ENCODE results near the gene FNDC1. TPM values are rescaled to one million over a fixed set of nuclear protein-coding genes. Genes with fewer than 3 reads are reported as not detected.

Gene FNDC1
- total RNA-seq, 1 experiment from 2014 or later: not detected

- in situ Hi-C loops (cut with HindIII; ENCODE audit: low sequenced_read_pairs): no loop called here
- DNase-seq (ENCODE audit: low spot score): no peak
Measured at GRCh38 chr6:159155679-159156078, 13.5 kb upstream of the FNDC1 start.

DNA sequence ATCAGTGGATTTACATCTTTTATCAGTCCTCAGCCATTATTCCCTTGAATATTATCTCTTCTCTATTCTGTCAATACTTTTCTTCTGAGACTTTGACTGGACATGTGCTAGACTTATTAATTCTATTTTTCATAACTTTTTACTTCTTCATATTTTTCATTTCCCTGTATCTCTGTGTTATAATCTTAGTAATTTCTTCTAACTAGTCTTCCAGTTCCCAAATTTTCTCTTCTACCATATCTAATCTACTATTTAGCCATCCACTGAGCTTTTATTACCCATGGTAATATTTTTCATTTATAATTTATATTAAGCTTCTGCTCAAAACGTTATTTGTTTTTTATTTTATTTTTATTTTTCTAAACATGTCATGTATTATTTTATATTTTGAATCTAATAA is 13.1 kb upstream of the FNDC1 start:
- in situ Hi-C loops (cut with HindIII; ENCODE audit: low sequenced_read_pairs): no loop called here
- DNase-seq (ENCODE audit: low spot score): no peak

DNA sequence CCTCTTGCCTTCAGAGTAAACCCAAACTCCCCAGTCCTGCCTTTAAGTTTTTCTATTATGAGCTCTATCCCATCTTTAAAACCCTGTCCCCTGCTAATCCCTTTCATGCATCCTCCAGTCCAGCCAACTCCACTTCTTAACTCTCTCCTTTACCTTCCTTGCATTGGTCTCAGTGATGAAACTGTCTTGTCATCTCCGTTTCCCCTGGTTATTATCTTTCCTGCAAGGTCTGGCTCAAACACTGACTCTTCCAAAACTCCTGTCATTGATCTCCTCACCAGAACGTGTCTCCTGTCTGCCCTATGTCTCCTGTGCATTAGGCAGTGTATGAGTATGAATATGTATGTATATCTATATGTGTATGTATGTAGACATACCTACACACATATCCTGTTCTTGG is 11.8 kb upstream of the FNDC1 start:
- in situ Hi-C loops (cut with HindIII; ENCODE audit: low sequenced_read_pairs): no loop called here
- DNase-seq (ENCODE audit: low spot score): no peak

GRCh38 chr6:159161839-159162238 is 7.4 kb upstream of the FNDC1 start:
- in situ Hi-C loops (cut with HindIII; ENCODE audit: low sequenced_read_pairs): no loop called here
- no peak for DNase-seq (ENCODE audit: low spot score)

GRCh38 chr6:159163901-159164370 is 5.3 kb upstream of the FNDC1 start:
- in situ Hi-C loops (cut with HindIII; ENCODE audit: low sequenced_read_pairs): no loop called here
- DNase-seq (ENCODE audit: low spot score): no peak

DNA sequence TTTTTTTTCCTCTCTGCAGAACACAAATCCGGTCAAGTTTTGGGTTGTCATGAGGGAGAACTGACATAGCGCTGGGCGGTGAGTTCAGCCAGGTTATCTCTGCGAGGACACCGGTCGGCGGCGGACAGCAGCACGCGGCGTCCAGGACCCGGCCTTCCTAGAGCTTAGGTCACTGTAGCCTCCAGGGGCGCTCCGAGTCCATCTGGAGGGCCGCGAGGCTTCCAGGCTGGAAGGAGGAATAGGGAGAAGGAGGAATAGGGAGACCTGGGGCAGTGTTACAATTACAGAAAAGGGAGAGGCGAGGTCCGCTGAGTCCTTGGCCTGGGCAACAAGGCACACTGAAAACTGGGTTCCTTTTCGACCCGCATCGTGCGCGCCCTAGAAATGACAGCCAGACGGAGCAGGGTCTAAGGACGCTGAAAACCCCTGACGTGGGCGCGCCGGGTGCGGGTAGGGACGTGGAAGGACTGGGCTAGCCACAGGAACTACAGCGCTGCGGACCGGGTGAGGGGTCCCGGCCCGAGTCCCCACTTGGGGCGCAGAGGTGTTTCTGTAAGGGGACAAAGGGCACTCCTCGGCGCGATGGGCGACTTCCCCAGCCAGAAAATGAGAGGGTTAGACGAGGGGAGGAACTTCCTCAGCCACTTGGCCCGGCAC is 536 bp upstream of the FNDC1 start:
- in situ Hi-C loops (cut with HindIII; ENCODE audit: low sequenced_read_pairs): no loop called here
- peak; percentile 11 for DNase-seq (ENCODE audit: low spot score)

DNA sequence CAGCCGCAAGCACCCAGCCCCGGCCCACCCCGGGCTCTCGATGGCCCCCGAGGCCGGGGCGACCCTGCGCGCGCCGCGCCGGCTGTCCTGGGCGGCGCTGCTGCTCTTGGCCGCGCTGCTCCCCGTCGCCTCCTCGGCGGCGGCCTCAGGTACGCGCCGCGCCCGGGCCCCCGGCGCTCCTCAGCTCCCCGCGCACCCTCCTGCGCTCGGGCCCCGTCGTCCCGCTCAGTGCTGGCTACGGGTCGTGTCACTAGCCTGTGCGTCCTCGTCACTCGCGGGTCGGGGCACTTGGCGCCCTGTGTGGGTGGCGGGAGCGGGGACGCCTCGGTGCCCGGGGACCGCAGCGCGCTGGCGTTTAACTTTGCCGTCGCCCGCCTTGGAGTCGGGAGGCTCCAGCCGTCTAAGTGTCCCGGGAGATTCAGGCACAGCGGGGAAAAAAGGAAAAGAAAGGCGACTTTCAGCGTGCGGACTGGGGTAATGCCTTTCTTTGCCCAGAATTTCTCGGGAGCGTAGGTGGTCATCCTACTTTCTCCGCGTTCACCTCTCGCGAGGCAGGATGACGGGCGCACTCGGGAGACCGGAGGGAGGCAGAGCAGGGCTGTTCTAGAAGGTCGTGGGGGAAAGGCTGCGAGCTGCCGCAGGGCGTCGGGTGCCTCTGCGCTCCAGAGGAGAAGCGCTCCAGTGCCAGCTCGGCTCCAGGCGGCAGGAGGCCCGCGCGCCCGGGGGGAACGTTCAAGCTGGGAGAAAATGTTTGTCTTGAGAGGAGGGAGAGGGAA is 545 bp downstream of the FNDC1 start:
- in situ Hi-C loops (cut with HindIII; ENCODE audit: low sequenced_read_pairs): no loop called here
- DNase-seq (ENCODE audit: low spot score): no peak

DNA sequence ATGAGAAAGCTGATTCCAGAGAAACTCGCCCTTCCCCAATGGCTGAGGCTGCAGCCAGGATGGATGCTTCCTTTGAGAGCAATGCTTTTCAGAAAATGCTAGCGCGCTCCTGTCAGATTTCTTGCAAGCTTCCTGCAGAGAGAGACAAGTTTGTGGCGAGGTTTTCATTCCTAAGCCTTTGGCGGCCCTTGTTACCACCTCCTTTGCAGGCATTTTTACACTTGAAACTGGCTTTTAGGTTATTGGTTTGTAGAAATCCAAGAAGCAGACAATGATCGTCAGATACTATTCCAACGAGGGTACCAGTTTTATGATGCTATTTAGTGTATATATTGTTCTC is 1.1 kb downstream of the FNDC1 start:
- DNase-seq (ENCODE audit: low spot score): no peak
- in situ Hi-C loops (cut with HindIII; ENCODE audit: low sequenced_read_pairs): no loop called here

DNA sequence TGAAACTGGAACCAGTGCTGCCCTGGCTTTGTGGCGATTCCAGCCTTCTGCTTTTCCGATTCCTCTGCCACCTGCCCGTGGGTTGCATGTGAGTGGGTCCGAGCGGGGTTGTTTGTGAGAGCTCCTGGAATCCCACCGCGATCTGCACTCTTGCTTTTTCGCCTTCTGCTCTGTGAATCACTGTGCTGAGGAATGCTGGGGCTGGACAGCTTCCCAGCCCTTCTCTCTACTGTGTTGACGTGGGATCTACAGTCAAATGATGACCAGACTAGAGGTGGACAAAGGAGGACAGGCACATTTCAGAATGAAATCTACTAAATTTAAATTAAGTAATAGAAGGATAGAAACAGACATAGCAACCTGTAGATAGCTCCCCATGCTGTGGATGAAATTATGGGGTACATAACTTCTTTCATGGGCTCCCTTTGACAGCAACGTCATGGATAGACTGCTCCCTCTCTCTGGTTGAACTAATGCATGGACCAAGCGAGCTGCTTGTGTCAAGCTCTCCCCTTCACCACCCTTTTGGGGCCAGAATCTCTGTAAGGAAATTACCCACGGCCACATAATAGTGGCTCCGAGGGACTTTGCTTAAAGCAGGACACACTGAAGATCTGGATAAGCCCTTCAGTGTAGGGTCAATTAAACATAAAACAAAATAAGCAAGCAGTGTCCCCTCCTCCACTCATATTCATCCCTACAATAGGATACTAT is 2.0 kb downstream of the FNDC1 start:
- in situ Hi-C loops (cut with HindIII; ENCODE audit: low sequenced_read_pairs): no loop called here
- no peak for DNase-seq (ENCODE audit: low spot score)

DNA sequence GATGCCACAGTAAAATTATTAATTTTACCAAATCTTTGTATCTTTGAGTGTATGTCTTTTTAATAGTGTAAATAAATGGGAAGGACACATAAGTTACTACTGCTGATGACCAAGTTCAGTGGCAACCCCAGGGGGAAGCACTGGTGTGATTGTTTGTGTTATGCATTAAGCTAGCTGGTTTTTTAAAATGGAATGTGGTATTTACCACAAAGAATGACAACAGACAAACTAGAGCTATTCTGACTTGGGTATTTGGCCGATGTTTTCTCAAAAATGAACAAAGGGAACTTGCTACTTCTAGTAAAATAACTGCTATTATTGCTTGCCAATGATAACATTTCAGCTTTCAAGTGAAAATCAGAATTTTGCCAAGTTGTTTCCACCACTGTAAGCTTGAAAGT is 2.9 kb downstream of the FNDC1 start:
- in situ Hi-C loops (cut with HindIII; ENCODE audit: low sequenced_read_pairs): no loop called here

DNA sequence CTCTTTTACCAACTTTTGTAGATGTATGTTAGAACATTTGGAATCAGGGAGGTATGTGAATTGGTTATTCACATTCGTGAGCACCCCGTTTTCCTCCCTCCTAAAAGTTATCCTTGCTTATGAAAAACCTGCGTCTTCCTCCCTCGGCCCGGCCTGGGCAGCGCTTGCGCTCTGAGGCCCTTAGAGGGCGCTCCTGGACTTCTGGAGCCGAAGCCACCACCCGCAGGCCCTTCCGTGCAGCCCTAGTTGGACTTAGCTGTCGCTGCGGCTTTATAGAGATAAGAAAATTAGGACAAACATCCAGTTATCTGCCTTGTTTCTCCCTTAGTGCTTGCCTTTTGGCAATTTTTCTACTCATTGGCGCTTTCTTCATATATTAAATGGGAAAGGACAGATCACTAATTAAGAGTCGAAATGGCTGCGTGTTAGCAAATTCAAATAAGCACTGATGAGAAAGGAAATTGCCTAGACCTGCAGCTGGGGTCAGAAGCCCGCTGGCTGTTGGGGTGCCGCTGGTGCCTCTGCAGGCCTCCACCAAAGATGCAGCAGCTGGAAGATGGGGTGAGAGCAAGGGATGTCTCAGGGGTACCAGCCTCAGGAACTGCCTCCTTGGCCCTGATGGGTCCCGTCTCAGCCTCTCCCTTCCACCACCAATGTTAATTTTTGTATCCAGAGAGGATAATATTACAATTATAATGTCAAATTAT is 5.2 kb downstream of the FNDC1 start:
- peak; percentile 56 for DNase-seq (ENCODE audit: low spot score)
- in situ Hi-C loops (cut with HindIII; ENCODE audit: low sequenced_read_pairs): no loop called here

More for the DNA sequence above, 2.9 kb downstream of the FNDC1 start:
- DNase-seq (ENCODE audit: low spot score): no peak

DNA sequence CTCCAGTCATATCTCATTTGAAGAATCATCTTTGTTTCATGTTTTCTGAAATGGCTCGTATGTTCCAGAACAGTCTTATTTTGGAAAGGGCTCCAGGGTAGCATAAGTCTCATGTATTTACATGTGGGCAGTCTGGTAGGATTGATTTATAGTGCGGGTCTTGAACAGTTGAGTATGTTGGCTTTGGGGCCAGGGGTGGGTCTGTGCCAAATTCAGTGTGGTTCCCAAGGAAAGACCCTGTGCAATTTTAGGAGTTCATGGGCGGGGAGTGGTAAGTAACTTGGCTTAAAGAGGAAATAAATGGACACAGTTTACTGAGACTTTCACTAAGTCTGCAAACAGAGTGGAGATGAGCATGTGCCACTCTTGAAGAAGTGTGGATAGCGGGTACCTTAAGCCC is 7.7 kb downstream of the FNDC1 start:
- in situ Hi-C loops (cut with HindIII; ENCODE audit: low sequenced_read_pairs): no loop called here
- no peak for DNase-seq (ENCODE audit: low spot score)

DNA sequence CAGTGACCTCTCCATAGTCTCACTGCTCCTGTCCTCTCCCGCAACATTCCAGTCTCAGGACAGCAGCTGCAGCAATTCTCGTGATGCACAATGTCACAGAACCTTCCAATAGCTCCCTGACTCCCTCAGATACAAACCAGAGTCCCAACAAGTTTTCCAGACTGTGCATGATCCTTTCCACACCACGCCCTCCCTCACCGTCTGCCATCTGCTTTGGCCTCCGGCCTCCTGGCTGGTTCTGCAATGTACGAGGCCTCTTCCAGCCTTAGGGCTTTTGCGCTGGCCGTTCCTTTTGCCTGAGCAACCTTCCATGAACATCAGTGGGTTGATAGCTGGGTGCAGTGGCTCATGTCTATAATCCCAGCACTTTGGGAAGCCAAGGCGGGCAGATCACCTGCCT is 9.6 kb downstream of the FNDC1 start:
- in situ Hi-C loops (cut with HindIII; ENCODE audit: low sequenced_read_pairs): no loop called here
- no peak for DNase-seq (ENCODE audit: low spot score)

- no peak for DNase-seq (ENCODE audit: low spot score)
- in situ Hi-C loops (cut with HindIII; ENCODE audit: low sequenced_read_pairs): no loop called here
Measured at GRCh38 chr6:159180001-159180400, 10.8 kb downstream of the FNDC1 start.

GRCh38 chr6:159181914-159182313 is 12.7 kb downstream of the FNDC1 start:
- DNase-seq (ENCODE audit: low spot score): no peak
- in situ Hi-C loops (cut with HindIII; ENCODE audit: low sequenced_read_pairs): no loop called here

GRCh38 chr6:159184559-159184958 is 15.4 kb downstream of the FNDC1 start:
- DNase-seq (ENCODE audit: low spot score): no peak
- in situ Hi-C loops (cut with HindIII; ENCODE audit: low sequenced_read_pairs): no loop called here

GRCh38 chr6:159190460-159190859 is 21.3 kb downstream of the FNDC1 start:
- in situ Hi-C loops (cut with HindIII; ENCODE audit: low sequenced_read_pairs): no loop called here
- no peak for DNase-seq (ENCODE audit: low spot score)

- DNase-seq (ENCODE audit: low spot score): no peak
- in situ Hi-C loops (cut with HindIII; ENCODE audit: low sequenced_read_pairs): no loop called here
Measured at GRCh38 chr6:159193923-159194322, 24.7 kb downstream of the FNDC1 start.

DNA sequence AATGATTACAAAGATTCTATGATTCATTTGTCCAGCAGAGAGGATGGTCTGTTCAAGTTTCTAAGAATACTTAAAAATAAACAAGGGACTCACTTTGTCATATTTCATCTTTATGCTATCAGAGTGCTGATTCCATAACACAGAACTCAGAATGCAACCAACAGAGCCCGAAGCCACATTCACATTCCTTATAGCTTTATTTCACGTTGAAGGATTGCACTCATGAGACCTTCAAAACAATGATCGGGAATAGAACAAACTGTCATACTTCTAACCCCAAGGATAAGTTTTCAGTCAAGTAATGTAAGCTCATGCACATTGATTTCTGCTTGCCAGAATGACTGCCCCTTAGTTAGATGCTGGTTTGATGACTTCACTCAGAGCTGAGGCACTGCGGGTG is 25.2 kb downstream of the FNDC1 start:
- DNase-seq (ENCODE audit: low spot score): no peak
- in situ Hi-C loops (cut with HindIII; ENCODE audit: low sequenced_read_pairs): no loop called here
